ENCODE measurements around the gene CXCL6.

CXCL6 gene

DNA sequence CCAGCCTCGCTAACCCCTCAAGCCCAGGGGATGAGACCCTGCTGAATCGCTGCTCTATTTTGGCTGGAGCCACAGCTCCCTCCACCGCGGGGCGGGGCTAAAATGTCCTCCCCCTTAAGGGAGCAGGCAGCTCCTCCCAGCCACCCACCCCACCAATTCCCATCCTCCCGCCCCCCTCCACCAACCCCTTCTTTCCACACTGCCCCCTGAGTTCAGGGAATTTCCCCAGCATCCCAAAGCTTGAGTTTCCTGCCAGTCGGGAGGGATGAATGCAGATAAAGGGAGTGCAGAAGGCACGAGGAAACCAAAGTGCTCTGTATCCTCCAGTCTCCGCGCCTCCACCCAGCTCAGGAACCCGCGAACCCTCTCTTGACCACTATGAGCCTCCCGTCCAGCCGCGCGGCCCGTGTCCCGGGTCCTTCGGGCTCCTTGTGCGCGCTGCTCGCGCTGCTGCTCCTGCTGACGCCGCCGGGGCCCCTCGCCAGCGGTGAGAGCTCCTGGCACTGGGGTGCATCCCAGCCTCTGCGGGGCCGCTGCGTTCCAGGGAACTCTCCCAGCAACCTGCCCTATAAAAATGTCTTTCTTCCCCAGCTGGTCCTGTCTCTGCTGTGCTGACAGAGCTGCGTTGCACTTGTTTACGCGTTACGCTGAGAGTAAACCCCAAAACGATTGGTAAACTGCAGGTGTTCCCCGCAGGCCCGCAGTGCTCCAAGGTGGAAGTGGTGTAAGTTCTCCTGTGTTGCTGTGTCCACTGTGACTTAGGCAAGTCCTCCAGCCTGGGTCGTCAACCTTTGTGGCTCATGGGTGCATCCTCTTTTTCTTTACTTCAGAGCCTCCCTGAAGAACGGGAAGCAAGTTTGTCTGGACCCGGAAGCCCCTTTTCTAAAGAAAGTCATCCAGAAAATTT is at the start of gene CXCL6:
CXCL6 (plus strand) TSS at position 306 of the 907 bp plus-strand sequence; CDS start at position 379, 73 bp downstream.
- CTCF ChIA-PET, result interaction anchor here (1.0 kb wide), 1 partner anchor 13 kb away, joined by 3 read pairs; no protein-coding TSS in a partner anchor
- no peak for DNase-seq (ENCODE audit: extremely low spot score)
- POLR2A ChIA-PET, result no interaction called here
- TF ChIP-seq, protein P1, sequence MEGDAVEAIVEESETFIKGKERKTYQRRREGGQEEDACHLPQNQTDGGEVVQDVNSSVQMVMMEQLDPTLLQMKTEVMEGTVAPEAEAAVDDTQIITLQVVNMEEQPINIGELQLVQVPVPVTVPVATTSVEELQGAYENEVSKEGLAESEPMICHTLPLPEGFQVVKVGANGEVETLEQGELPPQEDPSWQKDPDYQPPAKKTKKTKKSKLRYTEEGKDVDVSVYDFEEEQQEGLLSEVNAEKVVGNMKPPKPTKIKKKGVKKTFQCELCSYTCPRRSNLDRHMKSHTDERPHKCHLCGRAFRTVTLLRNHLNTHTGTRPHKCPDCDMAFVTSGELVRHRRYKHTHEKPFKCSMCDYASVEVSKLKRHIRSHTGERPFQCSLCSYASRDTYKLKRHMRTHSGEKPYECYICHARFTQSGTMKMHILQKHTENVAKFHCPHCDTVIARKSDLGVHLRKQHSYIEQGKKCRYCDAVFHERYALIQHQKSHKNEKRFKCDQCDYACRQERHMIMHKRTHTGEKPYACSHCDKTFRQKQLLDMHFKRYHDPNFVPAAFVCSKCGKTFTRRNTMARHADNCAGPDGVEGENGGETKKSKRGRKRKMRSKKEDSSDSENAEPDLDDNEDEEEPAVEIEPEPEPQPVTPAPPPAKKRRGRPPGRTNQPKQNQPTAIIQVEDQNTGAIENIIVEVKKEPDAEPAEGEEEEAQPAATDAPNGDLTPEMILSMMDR (IDR thresholded peaks at IDR 0.05; ENCODE audit: control extremely low read depth, extremely low read depth, low read depth, missing control alignments), result no peak

DNA sequence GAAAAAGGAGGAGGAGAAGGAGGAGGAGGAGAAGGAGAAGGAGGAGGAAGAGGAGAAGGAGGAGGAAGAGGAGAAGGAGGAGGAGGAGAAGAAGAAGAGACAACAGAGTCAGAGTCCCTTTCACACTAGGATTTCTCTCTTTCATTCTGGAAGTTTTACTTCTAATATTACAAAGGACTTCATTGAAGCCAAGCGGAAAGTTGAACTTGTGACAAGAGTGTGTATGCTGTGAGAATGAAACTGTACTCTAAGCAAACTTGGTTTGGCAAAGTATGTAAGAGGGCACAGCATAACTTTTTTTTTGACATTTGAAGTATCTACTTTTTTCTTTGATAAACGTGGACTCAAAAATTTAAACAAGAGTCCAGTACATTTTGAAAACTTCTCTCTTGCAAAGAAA is 48.1 kb upstream of the CXCL6 start:
- CTCF ChIA-PET, result no interaction called here
- no peak for DNase-seq (ENCODE audit: extremely low spot score)
- TF ChIP-seq, protein P1 (IDR thresholded peaks at IDR 0.05; ENCODE audit: control extremely low read depth, extremely low read depth, low read depth, missing control alignments), result no peak
- POLR2A ChIA-PET, result no interaction called here

DNA sequence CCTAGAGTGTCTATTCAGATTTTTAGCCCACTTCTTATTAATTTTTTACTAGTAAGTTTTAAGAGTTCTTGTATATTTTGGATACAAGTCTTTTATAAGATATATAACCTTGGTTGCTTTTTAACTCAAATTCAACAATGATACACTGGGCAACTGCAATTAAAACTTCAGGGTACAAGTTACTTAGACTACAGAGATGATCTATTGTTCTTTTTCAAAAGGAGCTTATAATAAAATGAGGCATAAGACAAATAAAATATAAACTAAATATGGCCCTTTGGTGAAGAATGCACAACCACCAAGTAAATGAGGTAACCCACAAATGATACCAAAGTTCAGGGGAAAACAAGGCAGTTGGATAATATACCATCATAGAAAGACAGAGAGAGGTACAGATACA is 37.6 kb upstream of the CXCL6 start:
- TF ChIP-seq, protein P1 (IDR thresholded peaks at IDR 0.05; ENCODE audit: control extremely low read depth, extremely low read depth, low read depth, missing control alignments), result no peak
- POLR2A ChIA-PET, result no interaction called here
- DNase-seq (ENCODE audit: extremely low spot score), result no peak
- CTCF ChIA-PET, result interaction anchor here (1.1 kb wide), 1 partner anchor 30 kb away, joined by 3 read pairs; no protein-coding TSS in a partner anchor

DNA sequence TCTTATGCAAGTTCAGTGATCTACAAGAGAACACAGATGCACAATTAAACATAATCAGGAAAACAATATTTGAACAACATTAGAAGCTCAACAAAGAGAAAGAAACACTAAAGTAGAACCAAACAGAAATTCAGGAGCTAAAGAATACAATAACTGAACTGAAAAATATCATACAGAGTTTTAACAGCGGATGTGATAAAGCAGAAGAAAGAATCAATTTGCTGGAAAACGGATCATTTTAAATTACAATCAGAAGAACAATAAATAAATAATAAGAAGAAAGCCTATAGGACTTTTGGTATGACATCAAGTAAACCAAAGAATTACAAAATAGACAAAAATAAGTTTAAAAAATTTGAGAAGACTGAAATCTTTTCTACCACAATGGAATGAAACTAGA is 36.3 kb upstream of the CXCL6 start:
- TF ChIP-seq, protein P1 (IDR thresholded peaks at IDR 0.05; ENCODE audit: control extremely low read depth, extremely low read depth, low read depth, missing control alignments), result no peak
- ChIA-PET CTCF (interaction anchor here (1.0 kb wide), 1 partner anchor 37 kb away, joined by 3 read pairs; no protein-coding TSS in a partner anchor), POLR2A (no interaction called here)
- DNase-seq (ENCODE audit: extremely low spot score), result no peak

DNA sequence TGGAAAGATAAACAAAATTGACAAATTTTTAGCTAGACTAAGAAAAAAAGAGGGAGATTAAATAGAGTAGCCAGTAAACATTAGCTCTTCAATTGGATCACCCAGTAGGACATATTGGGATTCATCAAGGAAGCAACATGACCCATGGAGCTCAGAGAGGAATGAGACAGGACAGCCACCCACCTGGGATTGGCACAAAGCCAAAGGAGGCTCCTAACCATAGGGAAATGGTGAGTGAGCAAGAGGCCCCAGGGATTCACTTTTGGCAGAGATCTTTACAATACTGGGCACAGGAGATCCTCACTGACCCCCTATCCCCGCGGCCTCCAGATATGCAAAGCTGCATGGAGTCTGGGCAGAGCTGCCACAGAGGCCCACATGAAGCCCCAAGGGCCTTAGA is 34.8 kb upstream of the CXCL6 start:
- CTCF ChIA-PET, result interaction anchor here (1.5 kb wide), 1 partner anchor 14 kb away, joined by 4 read pairs; no protein-coding TSS in a partner anchor
- TF ChIP-seq, protein P1 (IDR thresholded peaks at IDR 0.05; ENCODE audit: control extremely low read depth, extremely low read depth, low read depth, missing control alignments), result no peak
- no peak for DNase-seq (ENCODE audit: extremely low spot score)
- POLR2A ChIA-PET, result no interaction called here

DNA sequence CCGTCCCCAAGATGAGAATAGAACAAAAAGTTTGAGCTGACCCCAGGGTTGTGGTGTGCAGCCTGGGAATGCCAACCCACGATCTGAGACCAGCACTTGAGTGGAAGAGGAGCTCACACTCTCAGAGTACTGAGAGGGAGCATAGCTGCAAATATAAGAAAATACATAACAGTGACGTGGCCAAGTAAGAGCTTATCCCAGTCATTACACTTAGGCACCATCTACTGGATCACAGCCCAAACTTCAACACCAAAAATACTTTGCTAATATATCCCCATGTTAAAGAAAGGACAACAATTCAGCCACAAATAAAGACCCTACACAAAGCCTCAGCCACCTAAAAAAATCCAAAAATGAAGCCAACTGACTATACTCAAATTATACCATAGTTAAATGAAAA is 33.3 kb upstream of the CXCL6 start:
- no peak for DNase-seq (ENCODE audit: extremely low spot score)
- ChIA-PET POLR2A (no interaction called here), CTCF (interaction anchor here (1.3 kb wide), 1 partner anchor 61 kb away, joined by 4 read pairs; no protein-coding TSS in a partner anchor)
- TF ChIP-seq, protein P1 (IDR thresholded peaks at IDR 0.05; ENCODE audit: control extremely low read depth, extremely low read depth, low read depth, missing control alignments), result no peak

Measured in GM10248 (cell line).